ENCODE data around the gene MYF5.

MYF5 gene

GRCh38 chr12:80681786-80682185, 34.9 kb upstream of the MYF5 start:
- H3K4me3 ChIP-seq (replicated peaks; ENCODE audit: low read depth, low read length), result no peak overlapping the region
- no peak for DNase-seq (ENCODE audit: extremely low read depth, low read depth)
- TF ChIP-seq, protein P1, sequence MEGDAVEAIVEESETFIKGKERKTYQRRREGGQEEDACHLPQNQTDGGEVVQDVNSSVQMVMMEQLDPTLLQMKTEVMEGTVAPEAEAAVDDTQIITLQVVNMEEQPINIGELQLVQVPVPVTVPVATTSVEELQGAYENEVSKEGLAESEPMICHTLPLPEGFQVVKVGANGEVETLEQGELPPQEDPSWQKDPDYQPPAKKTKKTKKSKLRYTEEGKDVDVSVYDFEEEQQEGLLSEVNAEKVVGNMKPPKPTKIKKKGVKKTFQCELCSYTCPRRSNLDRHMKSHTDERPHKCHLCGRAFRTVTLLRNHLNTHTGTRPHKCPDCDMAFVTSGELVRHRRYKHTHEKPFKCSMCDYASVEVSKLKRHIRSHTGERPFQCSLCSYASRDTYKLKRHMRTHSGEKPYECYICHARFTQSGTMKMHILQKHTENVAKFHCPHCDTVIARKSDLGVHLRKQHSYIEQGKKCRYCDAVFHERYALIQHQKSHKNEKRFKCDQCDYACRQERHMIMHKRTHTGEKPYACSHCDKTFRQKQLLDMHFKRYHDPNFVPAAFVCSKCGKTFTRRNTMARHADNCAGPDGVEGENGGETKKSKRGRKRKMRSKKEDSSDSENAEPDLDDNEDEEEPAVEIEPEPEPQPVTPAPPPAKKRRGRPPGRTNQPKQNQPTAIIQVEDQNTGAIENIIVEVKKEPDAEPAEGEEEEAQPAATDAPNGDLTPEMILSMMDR (IDR thresholded peaks at IDR 0.05; ENCODE audit: low read depth, low read length, missing control alignments), result no peak

DNA sequence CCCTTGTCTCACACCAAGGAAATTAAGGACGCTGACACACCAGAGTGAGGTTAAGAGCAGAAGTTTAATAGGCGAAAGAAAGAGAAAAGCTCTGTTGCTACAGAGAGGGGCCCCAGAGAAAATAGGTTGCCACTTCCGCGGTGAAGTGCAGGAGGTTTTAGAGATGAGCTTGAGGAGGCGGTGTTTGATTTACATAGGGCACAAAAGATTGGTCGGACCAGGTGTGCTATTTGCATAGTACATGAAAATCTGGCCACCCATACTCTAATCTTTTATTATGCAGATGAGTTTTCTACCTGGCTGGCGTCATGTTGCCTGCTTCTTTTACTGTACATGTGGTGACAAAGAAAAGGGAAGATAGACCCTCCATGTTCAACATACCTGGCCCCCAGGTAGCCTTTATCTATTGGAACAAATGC, 32.6 kb upstream of the MYF5 start:
- no peak overlapping the region for H3K4me3 ChIP-seq (replicated peaks; ENCODE audit: low read depth, low read length)
- TF ChIP-seq, protein P1 (IDR thresholded peaks at IDR 0.05; ENCODE audit: low read depth, low read length, missing control alignments), result no peak
- DNase-seq (ENCODE audit: extremely low read depth, low read depth), result no peak

DNA sequence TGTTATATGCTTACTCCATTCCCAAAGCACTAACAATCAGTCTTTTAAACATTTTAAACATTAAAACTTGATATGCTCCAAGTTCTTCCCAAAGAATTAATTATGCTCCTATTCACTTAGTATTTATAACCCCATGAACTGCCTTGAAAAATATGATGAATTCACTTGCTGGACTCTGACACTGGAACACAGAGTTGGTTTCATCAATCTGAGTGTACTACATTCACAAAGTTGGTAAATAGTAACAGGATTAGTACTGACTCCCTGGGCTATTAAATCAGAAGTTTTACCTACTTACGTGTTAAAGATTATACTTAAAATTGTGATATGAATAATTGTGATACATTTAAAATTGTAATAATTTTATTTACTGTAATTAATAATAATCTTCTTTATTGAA, 26.6 kb upstream of the MYF5 start:
- TF ChIP-seq, protein P1 (IDR thresholded peaks at IDR 0.05; ENCODE audit: low read depth, low read length, missing control alignments), result no peak
- no peak overlapping the region for H3K4me3 ChIP-seq (replicated peaks; ENCODE audit: low read depth, low read length)
- no peak for DNase-seq (ENCODE audit: extremely low read depth, low read depth)

GRCh38 chr12:80690513-80690912, 26.2 kb upstream of the MYF5 start:
- TF ChIP-seq, protein P1 (IDR thresholded peaks at IDR 0.05; ENCODE audit: low read depth, low read length, missing control alignments), result no peak
- DNase-seq (ENCODE audit: extremely low read depth, low read depth), result no peak
- no peak overlapping the region for H3K4me3 ChIP-seq (replicated peaks; ENCODE audit: low read depth, low read length)

- TF ChIP-seq, protein P1 (IDR thresholded peaks at IDR 0.05; ENCODE audit: low read depth, low read length, missing control alignments), result no peak
- H3K4me3 ChIP-seq (replicated peaks; ENCODE audit: low read depth, low read length), result no peak overlapping the region
- DNase-seq (ENCODE audit: extremely low read depth, low read depth), result no peak
These were observed 24.6 kb upstream of the MYF5 start for GRCh38 chr12:80692114-80692513.

DNA sequence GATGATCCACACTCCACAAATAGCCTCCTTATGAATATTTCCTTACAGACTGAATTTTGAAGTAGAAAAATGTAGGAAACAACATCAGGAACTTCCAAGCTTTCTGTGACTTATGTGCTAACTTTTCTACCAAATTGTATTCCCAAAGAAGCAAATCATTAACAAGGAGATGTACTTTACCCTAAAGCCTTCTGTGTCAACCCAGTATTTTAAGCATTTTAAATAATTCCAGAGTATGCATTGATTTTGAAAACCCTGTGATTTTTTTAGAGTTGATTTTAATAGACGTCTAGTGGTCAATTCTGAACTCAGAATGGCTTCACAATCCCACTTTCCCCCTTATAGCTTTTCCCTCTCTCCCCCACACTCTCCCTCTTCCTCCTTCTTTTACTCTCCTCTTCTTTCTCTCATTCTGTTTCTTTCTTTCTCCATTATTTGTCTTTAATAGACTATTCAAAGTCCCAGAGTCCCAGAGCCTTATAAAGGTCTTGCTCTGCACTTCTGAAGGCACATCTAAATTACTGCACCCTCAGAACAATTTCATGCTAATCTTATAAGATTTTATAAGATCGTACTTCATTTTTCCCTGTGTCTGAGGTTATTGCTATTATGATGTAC, 19.3 kb upstream of the MYF5 start:
- TF ChIP-seq, protein P1 (IDR thresholded peaks at IDR 0.05; ENCODE audit: low read depth, low read length, missing control alignments), result no peak
- no peak for DNase-seq (ENCODE audit: extremely low read depth, low read depth)
- H3K4me3 ChIP-seq (replicated peaks; ENCODE audit: low read depth, low read length), result no peak overlapping the region

- no peak overlapping the region for H3K4me3 ChIP-seq (replicated peaks; ENCODE audit: low read depth, low read length)
- no peak for DNase-seq (ENCODE audit: extremely low read depth, low read depth)
- TF ChIP-seq, protein P1 (IDR thresholded peaks at IDR 0.05; ENCODE audit: low read depth, low read length, missing control alignments), result no peak
These were observed 18.5 kb upstream of the MYF5 start for GRCh38 chr12:80698256-80698655.

Measured in HFF-Myc (cell line).